ENCODE results near the gene VILL. TPM values are rescaled to one million over a fixed set of nuclear protein-coding genes. Genes with fewer than 3 reads are reported as not detected.

The VILL gene
- total RNA-seq, 4 donors from 2014 or later = 5.5 to 13.0 (median 9.5) TPM

- H3K36me3 ChIP-seq = no peaks in the 10 kb centered on the region
- no peaks in the 10 kb centered on the region for H3K4me1 ChIP-seq
- H3K9me3 ChIP-seq = no peaks in the 10 kb centered on the region
- intact Hi-C loops (cut with DNase I) = no loop called here
- DNase-seq = no peak
- H3K27me3 ChIP-seq = no peaks in the 10 kb centered on the region
- no peak for TF ChIP-seq CTCF (IDR thresholded peaks at IDR 0.05)
- no peak for TF ChIP-seq POLR2A (IDR thresholded peaks at IDR 0.05)
- no peak overlapping the region for H3K4me3 ChIP-seq (replicated peaks in 1 of 3)
- H3K27ac ChIP-seq = no peak overlapping the region
- WGBS, 2 donors = 93 to 98% methylated on average over 6 of the region's 6 CpGs
Observed at GRCh38 chr3:37954881-37955280, 35.7 kb upstream of the VILL start.

DNA sequence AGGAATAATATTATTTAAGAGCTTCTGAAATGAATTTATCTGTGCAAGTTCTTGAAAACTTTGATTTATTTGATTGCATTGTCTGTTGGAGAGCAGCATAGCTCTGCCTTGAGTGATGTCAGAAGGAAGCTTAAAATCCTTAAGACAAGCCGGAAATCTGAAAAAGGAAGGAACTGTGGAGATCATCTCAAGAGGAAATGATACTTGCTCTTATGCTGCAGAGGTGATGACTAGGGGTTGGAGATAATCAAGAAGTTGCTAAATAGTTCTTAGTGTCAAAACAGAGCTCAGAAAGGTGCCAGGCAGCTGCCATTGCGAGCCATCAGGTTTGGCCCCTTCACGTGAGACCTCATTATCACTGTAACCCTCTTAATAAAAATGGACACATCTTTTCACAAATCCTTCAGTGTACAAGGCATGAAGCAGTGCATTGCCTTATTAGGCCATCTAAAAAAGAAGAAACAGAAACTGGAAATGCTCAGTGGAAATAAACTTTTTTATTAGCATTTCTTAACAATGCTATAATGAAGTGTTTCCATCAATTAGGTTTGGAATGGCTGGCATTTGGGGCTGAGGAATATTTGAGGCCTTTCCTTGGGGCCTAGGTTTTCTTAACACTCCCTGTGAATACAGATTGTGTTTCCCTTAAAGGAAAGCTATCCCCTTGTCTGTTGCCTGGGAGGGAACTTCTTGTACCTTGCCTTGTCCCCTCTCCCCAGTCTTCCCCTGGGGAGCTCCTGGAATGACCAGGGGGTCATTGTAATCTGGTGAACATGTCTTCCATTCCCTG lies 34.5 kb upstream of the VILL start:
- peak overlapping the region in 2 of 3 donors; percentile 20 to 68 for H3K27ac ChIP-seq
- no peaks in the 10 kb centered on the region for H3K4me1 ChIP-seq
- 70 to 83% methylated on average over 3 of the region's 3 CpGs for WGBS, 2 donors
- H3K4me3 ChIP-seq (replicated peaks in 1 of 3) = no peak overlapping the region
- intact Hi-C loops (cut with DNase I) = no loop called here
- DNase-seq = no peak
- no peak for TF ChIP-seq CTCF (IDR thresholded peaks at IDR 0.05)
- no peak for TF ChIP-seq POLR2A (IDR thresholded peaks at IDR 0.05)
- H3K9me3 ChIP-seq = no peaks in the 10 kb centered on the region
- no peaks in the 10 kb centered on the region for H3K27me3 ChIP-seq
- no peaks in the 10 kb centered on the region for H3K36me3 ChIP-seq

- no peaks in the 10 kb centered on the region for H3K36me3 ChIP-seq
- H3K27ac ChIP-seq = peak overlapping the region in 2 of 3 donors; percentile 20 to 68
- DNase-seq = no peak
- H3K9me3 ChIP-seq = no peaks in the 10 kb centered on the region
- TF ChIP-seq POLR2A (IDR thresholded peaks at IDR 0.05) (no peak), CTCF (IDR thresholded peaks at IDR 0.05) (no peak)
- H3K4me1 ChIP-seq = no peaks in the 10 kb centered on the region
- H3K4me3 ChIP-seq (replicated peaks in 1 of 3) = no peak overlapping the region
- no peaks in the 10 kb centered on the region for H3K27me3 ChIP-seq
- WGBS, 2 donors = 65 to 74% methylated on average over 2 of the region's 2 CpGs
- intact Hi-C loops (cut with DNase I) = no loop called here
Observed at GRCh38 chr3:37956723-37957538, 33.7 kb upstream of the VILL start.

GRCh38 chr3:37957539-37957936 lies 33.0 kb upstream of the VILL start:
- Histone ChIP-seq H3K36me3 (no peaks in the 10 kb centered on the region), H3K27ac (peak overlapping the region in 2 of 3 donors; percentile 20 to 68), H3K9me3 (no peaks in the 10 kb centered on the region), H3K27me3 (no peaks in the 10 kb centered on the region), H3K4me3 (replicated peaks in 1 of 3) (no peak overlapping the region), H3K4me1 (no peaks in the 10 kb centered on the region)
- intact Hi-C loops (cut with DNase I) = no loop called here
- WGBS, 2 donors = 82 to 89% methylated on average over 7 of the region's 7 CpGs
- TF ChIP-seq CTCF (IDR thresholded peaks at IDR 0.05) = no peak
- no peak for TF ChIP-seq POLR2A (IDR thresholded peaks at IDR 0.05)
- no peak for DNase-seq
